Left ventricle myocardium inferior (tissue), 1 donor: ENCODE measurements around the gene HILPDA. TPM values are rescaled to one million over a fixed set of nuclear protein-coding genes. Genes with fewer than 3 reads are reported as not detected.
"Not testable (repeated sequence)": the region's sequence is repeated elsewhere in the genome, so short reads cannot be mapped to it uniquely, and the experiment has no call there.

Source experiments
- DNase-seq: peaks from one replicate; pipeline ENCODE4 v3.0.0-alpha.2; 2020
- H3K27ac ChIP-seq: fragments of 200-600 bp; replicated peaks from 2 replicates; pipeline ENCODE4 v1.8.0; 2021
- H3K27me3 ChIP-seq: fragments of 200-600 bp; 2 replicates; pipeline ENCODE4 v1.8.0; 2021; ENCODE audit warnings: low read depth
- H3K36me3 ChIP-seq: fragments of 200-600 bp; 2 replicates; pipeline ENCODE4 v1.8.0; 2021
- H3K4me1 ChIP-seq: fragments of 200-600 bp; 2 replicates; pipeline ENCODE4 v1.8.0; 2021
- H3K4me3 ChIP-seq: fragments of 200-600 bp; 2 replicates; pipeline ENCODE4 v1.8.0; 2021; ENCODE audit warnings: mild to moderate bottlenecking, moderate library complexity
- H3K9me3 ChIP-seq: fragments of 200-600 bp; replicated peaks from 2 replicates; pipeline ENCODE4 v1.8.0; 2021
- intact Hi-C: fragments of 100-400 bp; cut with micrococcal nuclease; formaldehyde crosslinking; loops from one replicate; pipeline ENCODE4 v1.11.0; 2022
- total RNA-seq: library from RNA; stranded (reverse); fragmentation: NEBNext Ultra II Directional; extraction: Animal tissue kit (Norgen Biotek cat#: 25700); gene quantifications from one replicate; pipeline ENCODE4 v1.2.1, GENCODE V29; 2021
- TF ChIP-seq, protein P1 (sequence below): fragments of 200-600 bp; IDR thresholded peaks from 2 replicates; pipeline ENCODE4 v1.8.0; 2021; ENCODE audit warnings: antibody characterized with exemption, mild to moderate bottlenecking, borderline replicate concordance
- donor health status: DM: no; HTN: yes; CAD: no; lungs with severe emphysema.

Gene HILPDA
- total RNA-seq, 1 donor from 2014 or later, result 7.9 TPM

- no peaks in the 10 kb centered on the region for H3K9me3 ChIP-seq
- H3K4me1 ChIP-seq, result peaks cover 58% of the 10 kb centered on the region
- H3K27me3 ChIP-seq, result no peaks in the 10 kb centered on the region
- no peak overlapping the region for H3K4me3 ChIP-seq
- intact Hi-C loops, result no loop called here
- no peak for DNase-seq
- no peak overlapping the region for H3K27ac ChIP-seq
- H3K36me3 ChIP-seq, result peaks cover 8% of the 10 kb centered on the region
- TF ChIP-seq, protein P1, sequence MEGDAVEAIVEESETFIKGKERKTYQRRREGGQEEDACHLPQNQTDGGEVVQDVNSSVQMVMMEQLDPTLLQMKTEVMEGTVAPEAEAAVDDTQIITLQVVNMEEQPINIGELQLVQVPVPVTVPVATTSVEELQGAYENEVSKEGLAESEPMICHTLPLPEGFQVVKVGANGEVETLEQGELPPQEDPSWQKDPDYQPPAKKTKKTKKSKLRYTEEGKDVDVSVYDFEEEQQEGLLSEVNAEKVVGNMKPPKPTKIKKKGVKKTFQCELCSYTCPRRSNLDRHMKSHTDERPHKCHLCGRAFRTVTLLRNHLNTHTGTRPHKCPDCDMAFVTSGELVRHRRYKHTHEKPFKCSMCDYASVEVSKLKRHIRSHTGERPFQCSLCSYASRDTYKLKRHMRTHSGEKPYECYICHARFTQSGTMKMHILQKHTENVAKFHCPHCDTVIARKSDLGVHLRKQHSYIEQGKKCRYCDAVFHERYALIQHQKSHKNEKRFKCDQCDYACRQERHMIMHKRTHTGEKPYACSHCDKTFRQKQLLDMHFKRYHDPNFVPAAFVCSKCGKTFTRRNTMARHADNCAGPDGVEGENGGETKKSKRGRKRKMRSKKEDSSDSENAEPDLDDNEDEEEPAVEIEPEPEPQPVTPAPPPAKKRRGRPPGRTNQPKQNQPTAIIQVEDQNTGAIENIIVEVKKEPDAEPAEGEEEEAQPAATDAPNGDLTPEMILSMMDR, result no peak
These were observed 3.3 kb downstream of the HILPDA start for GRCh38 chr7:128458956-128459355.

DNA sequence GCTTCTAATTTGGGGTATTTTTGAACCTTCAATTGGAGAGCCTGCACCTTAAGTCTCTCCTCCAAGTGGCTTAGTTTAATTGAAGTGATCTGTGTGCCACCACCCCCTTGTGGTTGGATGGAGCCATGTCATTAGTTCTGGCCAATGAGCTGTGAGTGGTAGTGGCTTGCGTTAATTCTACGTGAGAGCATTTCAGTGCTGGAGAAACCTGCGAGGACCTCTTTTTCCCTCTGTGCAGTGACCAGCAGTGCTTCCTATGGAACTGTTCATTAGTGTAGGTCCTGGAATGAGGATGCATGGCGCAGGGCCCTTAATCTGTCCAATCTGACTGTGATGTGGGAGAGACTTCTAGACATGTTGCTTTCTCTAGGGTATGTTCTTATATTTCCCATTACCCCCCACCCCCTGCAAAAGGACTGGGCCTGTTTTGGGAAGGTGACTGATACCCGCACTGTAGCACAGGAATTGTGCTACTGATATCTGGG, 3.8 kb downstream of the HILPDA start:
- DNase-seq, result peak; percentile 39
- TF ChIP-seq, protein P1, result peak; percentile 86
- peaks cover 8% of the 10 kb centered on the region for H3K36me3 ChIP-seq
- intact Hi-C loops, result no loop called here
- no peaks in the 10 kb centered on the region for H3K9me3 ChIP-seq
- peaks cover 54% of the 10 kb centered on the region for H3K4me1 ChIP-seq
- no peaks in the 10 kb centered on the region for H3K27me3 ChIP-seq
- no peak overlapping the region for H3K27ac ChIP-seq
- H3K4me3 ChIP-seq, result no peak overlapping the region

- TF ChIP-seq, protein P1, result no peak
- intact Hi-C loops, result loop anchor here (5.0 kb wide), 1 partner anchor 35 kb away; no protein-coding TSS in a partner anchor
These were observed 6.8 kb downstream of the HILPDA start for GRCh38 chr7:128462460-128462859.

GRCh38 chr7:128463345-128463744, 7.7 kb downstream of the HILPDA start:
- intact Hi-C loops, result loop anchor here (5.0 kb wide), 1 partner anchor 36 kb away; no protein-coding TSS in a partner anchor
- not testable (repeated sequence) for DNase-seq, H3K9me3 ChIP-seq, H3K36me3 ChIP-seq, H3K27me3 ChIP-seq, H3K27ac ChIP-seq, H3K4me3 ChIP-seq
- H3K4me1 ChIP-seq, result peaks cover 20% of the 10 kb centered on the region

More at GRCh38 chr7:128462460-128462859, 6.8 kb downstream of the HILPDA start:
- Histone ChIP-seq H3K4me3 (no peak overlapping the region), H3K27me3 (no peaks in the 10 kb centered on the region), H3K36me3 (peaks cover 3% of the 10 kb centered on the region), H3K27ac (no peak overlapping the region), H3K4me1 (peaks cover 26% of the 10 kb centered on the region), H3K9me3 (no peaks in the 10 kb centered on the region)
- DNase-seq, result no peak

DNA sequence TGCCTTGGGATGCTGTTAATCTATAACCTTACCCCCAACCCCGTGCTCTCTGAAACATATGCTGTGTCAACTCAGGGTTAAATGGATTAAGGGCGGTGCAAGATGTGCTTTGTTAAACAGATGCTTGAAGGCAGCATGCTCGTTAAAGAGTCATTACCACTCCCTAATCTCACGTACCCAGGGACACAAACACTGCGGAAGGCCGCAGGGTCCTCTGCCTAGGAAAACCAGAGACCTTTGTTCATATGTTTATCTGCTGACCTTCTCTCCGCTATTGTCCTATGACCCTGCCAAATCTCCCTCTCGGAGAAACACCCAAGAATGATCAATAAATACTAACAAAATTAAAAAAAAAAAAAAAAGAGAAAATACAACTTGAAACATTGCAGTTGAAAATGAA, 8.3 kb downstream of the HILPDA start:
- peaks cover 15% of the 10 kb centered on the region for H3K4me1 ChIP-seq
- intact Hi-C loops, result loop anchor here (5.0 kb wide), 1 partner anchor 37 kb away; no protein-coding TSS in a partner anchor
- DNase-seq, H3K4me3 ChIP-seq, H3K9me3 ChIP-seq, H3K36me3 ChIP-seq, H3K27me3 ChIP-seq, H3K27ac ChIP-seq: not testable (repeated sequence)

- H3K9me3 ChIP-seq, H3K27ac ChIP-seq, H3K4me3 ChIP-seq, intact Hi-C loops, H3K27me3 ChIP-seq, H3K36me3 ChIP-seq, H3K4me1 ChIP-seq, DNase-seq: not testable (repeated sequence)
These were observed 11.2 kb downstream of the HILPDA start for GRCh38 chr7:128466871-128467270.

- intact Hi-C loops, result not testable (repeated sequence)
- TF ChIP-seq, protein P1, result peak; percentile 55
These were observed 21.0 kb downstream of the HILPDA start, which contains the start of gene METTL2B for GRCh38 chr7:128476402-128477335. METTL2B (plus strand) TSS chr7:128476748; CDS start chr7:128476766, 18 bp downstream.

DNA sequence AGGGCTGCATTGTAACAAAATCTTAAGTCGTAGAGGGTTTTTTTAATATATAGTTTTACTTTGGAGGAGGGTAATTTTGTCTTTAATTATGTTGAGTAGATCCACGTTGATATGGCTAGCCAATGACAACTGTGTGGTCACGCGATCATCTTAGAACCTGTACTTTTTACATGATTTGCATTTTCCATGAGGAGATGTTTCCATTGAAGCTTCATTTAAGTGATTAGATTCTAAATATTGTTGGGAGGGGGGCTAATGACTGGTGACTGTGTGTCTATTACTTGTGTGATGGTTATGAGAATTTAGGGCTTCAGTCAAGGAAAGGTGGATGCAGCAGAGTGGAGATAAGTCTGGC, 21.6 kb downstream of the HILPDA start:
- H3K9me3 ChIP-seq, DNase-seq, intact Hi-C loops, H3K27me3 ChIP-seq: not testable (repeated sequence)
- H3K4me3 ChIP-seq, result peak overlapping the region; percentile 91
- peak overlapping the region; percentile 89 for H3K27ac ChIP-seq
- H3K4me1 ChIP-seq, result peaks cover 29% of the 10 kb centered on the region
- H3K36me3 ChIP-seq, result peaks cover 27% of the 10 kb centered on the region

More at GRCh38 chr7:128476402-128477335, 21.0 kb downstream of the HILPDA start, which contains the start of gene METTL2B:
- Histone ChIP-seq H3K4me1 (peaks cover 29% of the 10 kb centered on the region), H3K27ac (peak within 1 kb of the TSS; percentile 89), H3K4me3 (peak within 1 kb of the TSS; percentile 91), H3K36me3 (peaks cover 22% of the 10 kb centered on the region)
- not testable (repeated sequence) for H3K27me3 ChIP-seq, H3K9me3 ChIP-seq
- peak; percentile 91 for DNase-seq

GRCh38 chr7:128479082-128479481, 23.4 kb downstream of the HILPDA start:
- peaks cover 29% of the 10 kb centered on the region for H3K4me1 ChIP-seq
- H3K27ac ChIP-seq, DNase-seq, H3K4me3 ChIP-seq, H3K27me3 ChIP-seq, intact Hi-C loops, H3K9me3 ChIP-seq: not testable (repeated sequence)
- peaks cover 41% of the 10 kb centered on the region for H3K36me3 ChIP-seq
